SH-SY5Y (cell line): ENCODE measurements around the gene TST.

Experiments used
- GATA2 ChIP-seq: IDR thresholded peaks from 2 replicates; pipeline ENCODE4 v1.6.1; 2011; ENCODE audit warnings: mild to moderate bottlenecking, low read depth, low read length
- GATA3 ChIP-seq: IDR thresholded peaks from 2 replicates; pipeline ENCODE4 v1.6.1; 2011; ENCODE audit warnings: low read depth, mild to moderate bottlenecking, low read length, moderate library complexity

- TF ChIP-seq GATA2: no peak
- no peak for TF ChIP-seq GATA3
These were observed 34.2 kb upstream of the TST start for GRCh38 chr22:37053310-37054055.
